ENCODE results near the gene IL5RA.

Gene IL5RA

DNA sequence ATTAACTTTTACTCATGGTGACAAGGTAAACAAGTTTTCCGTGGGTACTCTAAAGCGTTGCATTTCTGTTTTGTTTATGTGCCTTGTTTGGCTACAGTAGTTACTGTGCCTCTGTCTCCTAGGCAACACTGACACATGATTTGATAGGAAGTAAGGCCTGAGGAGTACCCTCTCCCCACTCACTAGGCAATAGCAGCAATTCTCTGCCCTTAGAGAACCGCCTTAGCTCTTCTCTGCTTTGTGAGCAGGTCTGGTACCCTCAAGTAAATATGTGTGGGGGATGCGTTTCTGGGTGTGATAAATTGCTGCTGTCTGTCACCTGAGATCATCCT, at the start of gene IL5RA:
TSS of gene IL5RA (minus strand) at position 76 of the 332 bp plus-strand sequence. CDS start 5,390 bp downstream, outside the sequence.
- DNase-seq (ENCODE audit: low read depth): no peak

- DNase-seq (ENCODE audit: low read depth): no peak
Observed at GRCh38 chr3:3157484-3157883, 47.3 kb upstream of the IL5RA start.

DNA sequence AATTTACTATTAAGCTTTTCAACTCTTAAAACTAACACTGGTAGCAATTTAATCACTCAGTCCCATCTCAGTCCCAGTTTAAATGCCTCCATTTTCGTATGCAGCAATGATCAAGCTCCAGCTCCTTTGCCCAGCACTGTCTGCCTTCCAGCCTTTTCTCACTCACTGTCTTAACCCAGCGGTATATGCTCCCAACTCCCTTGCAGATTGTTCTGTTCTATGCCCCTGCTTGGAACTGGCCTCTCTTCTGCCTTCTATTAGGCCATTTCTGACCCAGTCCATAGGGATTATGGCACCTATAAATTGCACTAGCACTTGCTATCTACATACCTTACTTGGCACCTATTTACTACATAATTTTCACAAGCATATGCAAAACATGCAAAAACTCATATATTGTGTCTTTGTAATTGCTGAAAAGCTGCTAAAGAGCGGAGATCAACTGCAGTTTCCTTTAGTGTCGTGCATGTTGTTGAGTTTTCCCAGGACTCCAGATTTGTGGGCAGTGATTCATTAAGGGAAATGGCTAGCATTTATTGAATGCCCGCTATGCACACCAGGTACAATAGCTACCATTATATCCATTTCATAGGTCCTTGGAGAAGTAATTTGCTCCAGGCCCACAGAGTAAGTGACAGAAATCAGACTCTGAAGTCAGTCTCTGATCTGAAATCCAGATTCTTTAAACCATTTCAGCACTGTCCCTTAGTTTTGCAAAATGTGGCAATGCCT, 44.9 kb upstream of the IL5RA start:
- DNase-seq (ENCODE audit: low read depth): no peak

DNA sequence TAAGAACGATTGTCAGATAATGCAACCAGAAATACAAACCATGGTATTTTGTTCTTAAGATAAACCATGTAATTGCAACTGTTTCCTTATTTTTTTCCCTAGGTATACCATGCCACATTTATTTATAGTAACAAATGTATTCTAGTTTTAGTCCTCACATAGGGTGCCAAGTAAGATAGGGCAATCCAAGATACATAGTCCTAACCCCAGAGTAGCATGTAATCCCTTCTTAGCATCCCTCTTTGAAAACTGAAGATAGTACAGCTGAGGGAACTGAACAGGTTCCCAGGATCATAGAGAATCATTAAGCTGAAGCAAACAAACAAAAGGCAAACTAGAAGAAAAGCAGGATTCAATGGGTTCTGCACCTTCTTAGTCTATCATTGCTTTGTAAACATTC, 41.3 kb upstream of the IL5RA start:
- no peak for DNase-seq (ENCODE audit: low read depth)

GRCh38 chr3:3149560-3149959, 39.4 kb upstream of the IL5RA start:
- no peak for DNase-seq (ENCODE audit: low read depth)

DNA sequence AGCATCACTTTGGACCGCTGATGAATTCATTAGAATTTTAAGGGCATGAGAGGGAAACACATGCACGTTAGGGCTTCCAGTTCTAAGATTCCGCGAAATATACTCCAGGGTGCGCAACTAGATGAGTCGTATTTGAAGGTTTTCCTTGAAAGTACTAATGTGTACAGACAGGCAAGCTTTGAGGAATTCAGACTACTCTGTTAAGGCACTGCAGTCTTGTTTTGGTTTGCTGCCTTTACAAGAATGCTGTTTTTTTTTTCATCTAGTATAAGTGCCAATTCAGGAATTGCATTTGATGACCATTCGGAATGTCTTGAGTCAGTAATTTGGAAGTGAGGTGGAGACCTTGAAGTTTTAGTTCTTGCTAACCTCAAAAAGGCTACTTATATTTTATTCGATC, 35.7 kb upstream of the IL5RA start:
- no peak for DNase-seq (ENCODE audit: low read depth)

DNA sequence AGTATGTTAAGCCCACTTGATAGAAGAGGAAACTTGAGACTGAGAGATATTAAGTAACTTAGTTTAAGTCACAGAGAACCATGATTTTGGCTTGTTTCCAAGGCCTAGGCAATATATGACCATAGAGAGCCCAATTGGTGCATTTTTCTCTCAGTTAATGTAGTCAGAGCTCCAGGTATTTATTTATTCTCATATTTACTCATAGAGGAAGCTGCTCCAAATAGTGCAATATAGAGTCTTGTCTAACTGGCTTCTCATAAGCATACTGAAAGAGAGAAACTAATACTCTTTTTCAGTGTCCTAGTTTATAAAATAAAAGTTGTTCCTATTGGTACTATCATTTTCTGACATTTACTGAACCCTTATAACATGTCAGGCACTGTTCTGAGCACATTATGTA, 31.8 kb upstream of the IL5RA start:
- DNase-seq (ENCODE audit: low read depth): no peak

- no peak for DNase-seq (ENCODE audit: low read depth)
Observed at GRCh38 chr3:3137526-3137925, 27.4 kb upstream of the IL5RA start.

DNA sequence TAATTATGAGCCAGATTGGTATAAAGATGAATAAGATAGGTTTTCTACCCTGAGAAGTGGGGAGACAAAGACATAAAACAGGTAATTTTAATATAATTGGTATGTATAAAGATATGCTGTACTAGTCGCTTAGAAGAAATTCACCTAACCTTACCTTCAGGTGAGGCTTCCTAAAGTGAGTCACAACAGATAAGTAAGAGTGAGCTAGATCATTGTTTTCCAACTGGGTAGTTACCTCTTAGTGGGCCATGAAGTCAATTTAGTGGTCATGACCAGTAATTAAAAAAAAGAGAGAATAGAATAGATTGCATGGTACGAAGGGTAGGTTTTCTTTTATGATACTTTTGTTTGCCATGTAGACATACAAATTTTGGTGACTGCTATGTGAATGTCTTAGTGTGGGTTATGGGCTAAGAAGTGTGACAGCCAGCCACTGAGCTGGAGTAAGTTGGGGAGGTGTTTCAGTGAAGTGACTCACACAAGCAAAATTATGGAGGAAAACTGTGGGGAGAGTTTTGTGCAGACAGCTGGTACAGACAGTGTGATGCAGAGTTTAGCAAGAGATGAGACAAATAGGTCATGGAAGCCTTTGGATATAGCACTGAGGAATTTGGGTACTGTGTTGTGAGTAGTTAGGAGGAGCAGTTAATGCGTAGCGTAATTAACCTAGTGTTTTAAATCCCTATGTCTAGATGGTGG, 24.7 kb upstream of the IL5RA start:
- DNase-seq (ENCODE audit: low read depth): no peak

GRCh38 chr3:3133500-3133899, 23.3 kb upstream of the IL5RA start:
- no peak for DNase-seq (ENCODE audit: low read depth)

DNA sequence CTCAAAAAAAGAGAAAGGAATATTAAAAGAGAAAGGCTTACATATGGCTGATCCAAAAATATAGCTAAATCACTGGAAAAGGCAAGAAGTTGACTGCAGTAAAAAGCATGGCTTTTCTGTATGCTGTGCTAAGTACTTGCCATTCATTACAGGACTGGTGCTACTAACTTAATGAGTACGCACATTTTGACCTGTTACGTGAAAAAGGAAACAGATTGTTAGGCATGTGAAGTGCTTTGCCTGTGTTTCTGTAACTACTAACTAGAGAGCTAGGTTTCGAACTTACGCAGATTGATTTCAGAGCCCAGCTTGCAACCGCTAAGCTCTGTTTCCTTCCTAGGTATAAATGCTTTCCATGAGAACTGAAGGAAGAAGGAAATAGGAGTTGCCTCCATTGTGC, 19.4 kb upstream of the IL5RA start:
- DNase-seq (ENCODE audit: low read depth): no peak

GRCh38 chr3:3127432-3128010, 17.3 kb upstream of the IL5RA start:
- no peak for DNase-seq (ENCODE audit: low read depth)

- DNase-seq (ENCODE audit: low read depth): peak; percentile 62
Observed at GRCh38 chr3:3126477-3127431, 16.6 kb upstream of the IL5RA start, which contains the start of gene TRNT1. Gene TRNT1, plus strand, starts transcription at chr3:3126940. Its CDS starts 2,101 bp downstream, at chr3:3129041.

DNA sequence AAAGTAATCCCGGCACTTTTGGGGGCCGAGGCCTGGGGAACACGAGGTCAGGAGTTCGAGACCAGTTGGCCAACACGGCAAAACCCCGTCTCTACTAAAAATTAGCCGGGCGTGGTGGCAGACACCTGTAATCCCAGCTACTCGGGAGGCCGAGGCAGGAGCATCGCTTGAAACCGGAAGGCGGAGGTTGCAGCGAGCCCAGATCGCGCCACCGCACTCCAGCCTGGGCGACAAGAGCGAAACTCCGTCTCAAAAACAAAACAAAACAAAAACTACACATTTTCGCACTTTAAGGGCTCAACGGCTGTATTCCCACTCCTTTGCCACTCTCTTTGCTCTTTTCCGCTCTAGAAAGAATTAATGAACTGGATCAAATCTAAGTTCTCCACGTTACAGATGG, 15.8 kb upstream of the IL5RA start:
- no peak for DNase-seq (ENCODE audit: low read depth)

- DNase-seq (ENCODE audit: low read depth): no peak
Observed at GRCh38 chr3:3119393-3119851, 9.2 kb upstream of the IL5RA start.

GRCh38 chr3:3117651-3118050, 7.5 kb upstream of the IL5RA start:
- no peak for DNase-seq (ENCODE audit: low read depth)

- no peak for DNase-seq (ENCODE audit: low read depth)
Observed at GRCh38 chr3:3113042-3113709, 3.0 kb upstream of the IL5RA start.

- DNase-seq (ENCODE audit: low read depth): no peak
Observed at GRCh38 chr3:3110749-3111361, 681 bp upstream of the IL5RA start.

DNA sequence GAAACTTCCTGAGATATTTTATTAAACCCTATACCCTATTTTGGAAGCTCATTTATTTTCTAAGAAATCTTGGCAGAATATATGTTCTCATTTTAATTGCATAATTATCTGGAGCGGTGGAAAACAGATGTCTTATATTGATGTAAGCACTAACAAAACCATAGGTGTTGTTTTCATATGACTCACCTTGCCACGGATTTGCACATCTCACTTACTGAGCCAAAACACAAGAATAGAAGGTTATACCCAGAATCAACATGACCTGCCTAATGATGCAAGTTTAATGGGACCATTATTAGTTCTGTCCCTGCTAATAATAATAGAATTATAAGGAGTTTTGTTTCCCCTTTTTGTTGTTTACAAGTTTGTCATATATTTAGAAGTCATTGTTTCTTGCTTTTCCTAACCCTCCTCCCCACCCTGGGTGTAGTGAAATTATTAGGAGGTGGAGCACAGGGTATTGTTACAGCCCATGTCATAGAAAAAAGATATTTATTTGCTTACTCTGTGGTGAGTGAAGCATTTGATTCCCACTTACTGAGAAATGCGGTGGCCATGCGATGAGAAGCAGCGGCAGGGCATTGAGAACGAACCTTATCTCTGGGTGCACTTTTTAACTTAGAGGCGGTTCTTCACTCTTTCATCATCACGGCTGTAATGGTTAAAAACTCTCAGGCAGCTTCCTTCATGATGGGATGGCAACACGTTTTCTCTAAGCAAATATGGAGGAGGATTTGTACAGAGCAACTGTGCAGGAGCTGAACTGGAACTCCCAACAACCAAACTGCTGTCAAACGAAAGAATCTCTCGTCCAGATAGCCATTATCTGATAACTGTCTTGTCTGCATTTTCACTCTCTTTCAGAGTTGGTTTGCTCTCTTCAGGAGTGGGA, 521 bp downstream of the IL5RA start:
- no peak for DNase-seq (ENCODE audit: low read depth)

DNA sequence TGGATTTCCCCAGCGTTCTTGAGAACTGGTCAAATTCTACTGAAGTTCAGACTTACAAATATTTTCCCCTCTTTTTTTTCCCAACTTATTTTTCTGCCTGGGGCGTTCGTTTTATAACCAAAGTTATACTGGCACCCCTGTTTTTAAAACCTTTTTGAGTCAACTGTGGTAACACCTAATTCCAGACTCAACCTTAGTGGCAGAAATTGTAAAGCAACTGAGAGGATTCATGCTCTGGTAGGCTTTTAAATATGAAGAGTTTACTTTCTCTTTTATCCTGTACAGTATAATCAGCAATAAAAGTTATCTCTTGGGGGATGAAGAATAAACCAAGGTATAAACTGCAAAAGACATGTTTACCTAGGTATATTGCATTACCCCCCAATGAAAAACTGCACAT, 2.3 kb downstream of the IL5RA start:
- no peak for DNase-seq (ENCODE audit: low read depth)
